Heart right ventricle (tissue), 16 donors: ENCODE measurements around the gene ELMO1. TPM values are rescaled to one million over a fixed set of nuclear protein-coding genes. Genes with fewer than 3 reads are reported as not detected.

Experiments
- ATAC-seq, 8 donors: fragments of 200-7000 bp; cut with Tn5 transposase; one replicate each; pipeline ENCODE4 v1.9.1; 2020; ENCODE audit warnings: mild to moderate bottlenecking in 8 of 8, moderate library complexity in 8 of 8, moderate number of reproducible peaks in 1 of 8
- DNase-seq, 2 donors: peaks; one replicate each; pipeline ENCODE4 v3.0.0-alpha.2; 2020
- H3K27ac ChIP-seq, 10 donors: fragments of 200-600 bp; sonication (generic) in 2 of 10; one replicate each; pipeline versions ENCODE4 v1.5.0 to v1.8.0; 2020 to 2022; ENCODE audit warnings: mild to moderate bottlenecking in 3 of 10
- H3K27me3 ChIP-seq, 7 donors: fragments of 200-600 bp; one replicate each; pipeline ENCODE4 v1.8.0; 2021 to 2022; ENCODE audit warnings: mild to moderate bottlenecking in 2 of 7
- H3K36me3 ChIP-seq, 9 donors: fragments of 200-600 bp; sonication (generic) in 1 of 9; one replicate each; pipeline versions ENCODE4 v1.5.0 to v1.8.0; 2020 to 2022; ENCODE audit warnings: mild to moderate bottlenecking in 2 of 9
- H3K4me1 ChIP-seq, 9 donors: fragments of 200-600 bp; sonication (generic) in 1 of 9; one replicate each; pipeline versions ENCODE4 v1.5.0 to v1.8.0; 2020 to 2022; ENCODE audit warnings: mild to moderate bottlenecking in 4 of 9
- H3K4me3 ChIP-seq, 10 donors: fragments of 200-600 bp; sonication (generic) in 2 of 10; one replicate each; pipeline versions ENCODE4 v1.5.0 to v1.8.0; 2020 to 2022; ENCODE audit warnings: mild to moderate bottlenecking in 7 of 10, moderate library complexity in 2 of 10
- H3K9me3 ChIP-seq, 11 donors: fragments of 200-600 bp in 10 of 11; sonication (generic) in 2 of 11; one replicate each; pipeline versions ENCODE4 v1.5.0 to v1.8.0; 2013 to 2022; ENCODE audit warnings: mild to moderate bottlenecking in 2 of 11, control low read depth in 1 of 11, moderate library complexity in 1 of 11
- CTCF ChIP-seq, 9 donors: fragments of 200-600 bp; sonication (generic) in 2 of 9; IDR thresholded peaks; one replicate each; pipeline versions ENCODE4 v1.5.0 to v1.8.0; 2021 to 2022; ENCODE audit warnings: antibody characterized with exemption in 9 of 9, mild to moderate bottlenecking in 5 of 9, moderate library complexity in 1 of 9
- WGBS, 2 donors: extraction: QIAGEN DNeasy Blood & Tissue Kit; methylation state at CpG; one replicate each; pipeline ENCODE4 v1.1.7; 2013; ENCODE audit warnings: inconsistent platforms in 1 of 2; 5-methylcytosine and 5-hydroxymethylcytosine counted together
- intact Hi-C, 10 donors: fragments of 100-400 bp; cut with DNase I; formaldehyde crosslinking; loops; one replicate each; pipeline versions ENCODE4 v1.11.1 to v1.14.2; 2022
- polyA plus RNA-seq, 2 donors: library from polyadenylated mRNA; stranded (reverse); fragments of 200-250 nt; gene quantifications; one replicate each; pipeline ENCODE4 v1.2.3, GENCODE V29; 2013
- total RNA-seq, 10 donors: library from RNA; stranded (reverse); fragmentation: NEBNext Ultra II Directional in 3 of 10; extraction: Animal tissue kit (Norgen Biotek cat#: 25700) in 3 of 10; gene quantifications; one replicate each; pipeline versions ENCODE4 v1.2.1 to v1.2.4, GENCODE V29; 2021 to 2023
- donor health status: Arrhythmogenic right ventricular cardiomyopathy.
- donor health status: ischemic (EF 13 %, LVEDD 7.1; RV severe dilation, severe dysfunction).
- donor health status: healthy with polysubstance abuse.
- donor health status: DM: no; HTN: yes; CAD: no.
- donor health status: DM: no; HTN: no; CAD: no.
- donor health status: ischemic (EF 25% LVEDD 6.9; RV normal size, moderate dysfunction).
- donor health status: ischemic (EF 25% LVEDD 5.7; RV mildly dilated, moderate dysfunction).
- donor health status: healthy.
- donor health status: DM: yes; HTN: yes; CAD: no.
- donor health status: Ischemic cardiomyopathy.
- donor health status: ischemic (EF 35%, LVEDD 5.7; RV mildly dilated, moderate dysfunction).
- donor health status: nonischemic (EF 11% LVEDD 7.7; RV severe dilation, severe dysfunction).
- donor health status: DM: yes; HTN: yes; CAD: no.
- donor health status: PGD.
- donor health status: ischemic (EF 29% LVEDD 5.4; RV normal size, mild dysfunction).
- donor health status: nonischemic (EF 23%, LVEDD 6.1; RV moderate dilation, normal function).

The ELMO1 gene
- total and polyA plus RNA-seq, 12 donors, result 8.5 to 18.0 (median 13.9) TPM

GRCh38 chr7:37112218-37112617 is 336.4 kb downstream of the ELMO1 start:
- H3K36me3 ChIP-seq, result no peaks in the 10 kb centered on the region
- peaks cover 0 to 19% (median 7%) of the 10 kb centered on the region in 9 donors for H3K4me1 ChIP-seq
- H3K27me3 ChIP-seq, result no peaks in the 10 kb centered on the region
- no peak for DNase-seq
- intact Hi-C loops, result no loop called here
- H3K4me3 ChIP-seq, result no peak overlapping the region
- WGBS, 2 donors, result 92 to 94% methylated on average over 2 of the region's 2 CpGs
- TF ChIP-seq CTCF (IDR thresholded peaks at IDR 0.05), result no peak
- H3K27ac ChIP-seq, result no peak overlapping the region
- no peaks in the 10 kb centered on the region for H3K9me3 ChIP-seq
- no peak for ATAC-seq

- Histone ChIP-seq H3K27ac (no peak overlapping the region), H3K36me3 (no peaks in the 10 kb centered on the region), H3K4me3 (no peak overlapping the region), H3K4me1 (peaks cover 0 to 16% (median 7%) of the 10 kb centered on the region in 9 donors), H3K27me3 (no peaks in the 10 kb centered on the region), H3K9me3 (no peaks in the 10 kb centered on the region)
- no peak for TF ChIP-seq CTCF (IDR thresholded peaks at IDR 0.05)
- ATAC-seq (no peak), DNase-seq (no peak)
- 97 to 100% methylated on average over 1 of the region's 1 CpG for WGBS, 2 donors
- intact Hi-C loops, result no loop called here
These were observed 337.2 kb downstream of the ELMO1 start for GRCh38 chr7:37111459-37111858.

- H3K27ac ChIP-seq, result no peak overlapping the region
- H3K9me3 ChIP-seq, result no peaks in the 10 kb centered on the region
- intact Hi-C loops, result no loop called here
- no peaks in the 10 kb centered on the region for H3K36me3 ChIP-seq
- WGBS, 2 donors, result 91% methylated on average over 5 of the region's 5 CpGs
- H3K27me3 ChIP-seq, result no peaks in the 10 kb centered on the region
- no peak for TF ChIP-seq CTCF (IDR thresholded peaks at IDR 0.05)
- ATAC-seq (no peak), DNase-seq (no peak)
- H3K4me1 ChIP-seq, result peaks cover 0 to 16% (median 7%) of the 10 kb centered on the region in 9 donors
- H3K4me3 ChIP-seq, result no peak overlapping the region
These were observed 337.8 kb downstream of the ELMO1 start for GRCh38 chr7:37110660-37111424.

GRCh38 chr7:37109843-37110242 is 338.8 kb downstream of the ELMO1 start:
- intact Hi-C loops, result no loop called here
- no peaks in the 10 kb centered on the region for H3K36me3 ChIP-seq
- 52 to 61% methylated on average over 5 of the region's 5 CpGs for WGBS, 2 donors
- H3K9me3 ChIP-seq, result no peaks in the 10 kb centered on the region
- TF ChIP-seq CTCF (IDR thresholded peaks at IDR 0.05), result no peak
- H3K4me3 ChIP-seq, result no peak overlapping the region
- H3K4me1 ChIP-seq, result peaks cover 0 to 16% (median 7%) of the 10 kb centered on the region in 9 donors
- DNase-seq, result no peak
- H3K27me3 ChIP-seq, result no peaks in the 10 kb centered on the region
- no peak overlapping the region for H3K27ac ChIP-seq
- no peak for ATAC-seq
